Activated T-helper 1 cell treated with anti-CD3 and anti-CD28 coated beads, Interleukin-12 subunit alpha, Interleukin-12 subunit beta, Interleukin-2, Interleukin-4 antibody, amounts not matched to agents 30 ng/mL and 10 ng/mL and 1 ng/mL, durations not matched to agents 14 hours and 24 hours and 36 hours (primary cell): ENCODE results near the gene ITPA. TPM values are rescaled to one million over a fixed set of nuclear protein-coding genes. Genes with fewer than 3 reads are reported as not detected.
A peak's percentile ranks its signal among the peaks of the same experiment; 100 is the strongest.

Experiments
- DNase-seq: peaks from one replicate; pipeline ENCODE4 v3.0.0; 2021; ENCODE audit warnings: low spot score
- H3K27ac Mint-ChIP-seq: one replicate; pipeline ENCODE4 v1.8.0; 2021; ENCODE audit warnings: mild to moderate bottlenecking, mixed read lengths
- H3K27me3 Mint-ChIP-seq: one replicate; pipeline ENCODE4 v1.8.0; 2022; ENCODE audit warnings: mild to moderate bottlenecking, moderate library complexity, mixed read lengths; ENCODE audit not compliant: insufficient read depth
- H3K36me3 Mint-ChIP-seq: one replicate; pipeline ENCODE4 v1.8.0; 2021; ENCODE audit warnings: low read depth, mixed read lengths
- H3K4me1 Mint-ChIP-seq: one replicate; pipeline ENCODE4 v1.8.0; 2021; ENCODE audit warnings: low read depth, mixed read lengths
- H3K4me3 Mint-ChIP-seq: one replicate; pipeline ENCODE4 v1.8.0; 2021; ENCODE audit warnings: mild to moderate bottlenecking, moderate library complexity, mixed read lengths
- H3K9me3 Mint-ChIP-seq: one replicate; pipeline ENCODE4 v1.8.0; 2021; ENCODE audit warnings: mixed read lengths
- intact Hi-C: fragments of 100-400 bp; cut with micrococcal nuclease; formaldehyde crosslinking; loops from one replicate; pipeline ENCODE4 v1.15.1; 2024
- total RNA-seq: library from RNA; stranded (reverse); gene quantifications from 2 replicates; pipeline ENCODE4 v1.2.3, GENCODE V29; 2022

ITPA gene
- total RNA-seq, result 93.3 and 96.0 TPM in 2 replicates

DNA sequence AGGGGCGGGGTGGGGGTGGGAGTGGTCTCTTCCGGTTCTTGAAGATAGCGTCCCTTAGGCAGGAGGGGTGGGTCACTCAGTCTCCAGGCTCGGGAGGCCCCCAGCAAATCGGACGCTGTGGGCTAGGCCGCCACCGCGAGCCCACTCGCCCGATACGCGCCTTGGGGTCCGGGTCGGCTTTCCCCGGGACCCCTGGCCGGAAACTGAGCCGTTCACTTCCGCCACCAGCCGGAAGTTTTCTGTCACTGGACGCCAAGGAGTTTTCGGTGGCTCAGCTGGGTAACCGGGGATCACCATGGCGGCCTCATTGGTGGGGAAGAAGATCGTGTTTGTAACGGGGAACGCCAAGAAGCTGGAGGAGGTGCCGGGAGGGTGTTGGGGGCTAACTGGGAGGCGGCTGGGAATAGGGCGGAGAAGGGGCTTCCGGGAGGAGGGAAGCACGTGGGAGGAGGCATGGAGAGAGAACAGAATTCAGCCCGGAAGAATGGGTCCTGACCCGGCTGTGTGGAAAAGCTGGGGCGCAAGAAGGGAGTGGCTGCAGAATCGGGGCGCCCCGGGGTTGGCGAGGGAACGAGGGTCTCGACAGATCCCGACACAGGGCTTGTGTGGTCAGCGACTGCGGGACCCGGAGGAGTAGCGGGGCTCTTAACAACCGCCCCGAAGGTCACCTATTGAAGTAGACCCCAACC lies at the start of gene ITPA:
Gene ITPA (plus strand): TSS at position 242 of the 689 bp plus-strand sequence. CDS start 54 bp downstream, at position 296.
- peak within 1 kb of the TSS; percentile 97 for H3K4me3 Mint-ChIP-seq
- H3K4me1 Mint-ChIP-seq, result peaks cover 12% of the 10 kb centered on the region
- DNase-seq, result peak; percentile 58
- H3K9me3 Mint-ChIP-seq, result no peaks in the 10 kb centered on the region
- intact Hi-C loops, result loop anchor here (1.0 to 10.0 kb wide), 4 partner anchors 36 to 335 kb away; partner anchors contain the start of genes ATRN, FASTKD5, LZTS3 and PTPRA
- H3K36me3 Mint-ChIP-seq, result peaks cover 19% of the 10 kb centered on the region
- no peaks in the 10 kb centered on the region for H3K27me3 Mint-ChIP-seq
- peak within 1 kb of the TSS; percentile 93 for H3K27ac Mint-ChIP-seq

GRCh38 chr20:3160418-3160817 lies 48.9 kb upstream of the ITPA start:
- H3K27ac Mint-ChIP-seq, result no peak overlapping the region
- no peaks in the 10 kb centered on the region for H3K27me3 Mint-ChIP-seq
- no peak for DNase-seq
- H3K9me3 Mint-ChIP-seq, result no peaks in the 10 kb centered on the region
- intact Hi-C loops, result no loop called here
- H3K4me3 Mint-ChIP-seq, result peak overlapping the region; percentile 19
- peaks cover 32% of the 10 kb centered on the region for H3K4me1 Mint-ChIP-seq
- H3K36me3 Mint-ChIP-seq, result peaks cover 23% of the 10 kb centered on the region

DNA sequence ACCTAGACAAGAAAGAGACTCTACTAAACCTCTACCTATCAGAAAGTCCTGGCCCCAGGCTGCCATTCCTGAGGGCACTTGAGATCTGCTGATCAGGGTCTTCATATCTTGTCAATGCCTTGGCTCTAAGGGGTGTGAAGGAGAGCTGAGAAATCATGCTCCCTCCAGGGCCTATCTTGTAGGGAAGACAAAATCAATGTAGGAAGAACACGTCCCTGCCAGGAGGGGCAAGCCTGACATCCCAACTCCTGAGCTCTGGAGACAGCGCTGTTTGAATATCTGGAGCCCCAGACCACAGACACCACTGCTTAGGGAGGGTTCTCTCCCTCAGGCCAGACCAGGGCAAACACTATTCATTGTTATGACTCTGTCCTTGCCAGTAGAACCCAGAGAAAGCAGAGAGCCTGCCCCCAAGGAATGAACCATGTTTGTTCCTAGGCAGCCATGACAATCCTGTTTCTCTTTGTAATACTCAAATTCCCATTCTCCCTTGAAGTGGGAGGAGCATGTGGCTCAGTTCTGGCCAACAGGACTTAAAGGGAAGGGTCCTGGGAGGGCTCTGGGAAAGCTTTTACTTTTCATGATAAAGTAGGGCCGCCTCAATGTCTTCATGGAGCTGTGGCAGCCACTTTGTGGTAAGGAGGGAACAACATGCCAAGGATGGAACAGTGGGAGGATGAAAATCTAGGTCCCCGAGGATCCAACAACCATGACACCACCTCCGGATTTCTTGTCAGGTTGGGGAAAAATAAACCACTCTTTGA lies 47.8 kb upstream of the ITPA start:
- Mint-ChIP-seq H3K4me1 (peaks cover 24% of the 10 kb centered on the region), H3K27ac (no peak overlapping the region), H3K9me3 (no peaks in the 10 kb centered on the region), H3K4me3 (peak overlapping the region; percentile 46), H3K27me3 (no peaks in the 10 kb centered on the region), H3K36me3 (peaks cover 17% of the 10 kb centered on the region)
- no peak for DNase-seq
- intact Hi-C loops, result no loop called here

DNA sequence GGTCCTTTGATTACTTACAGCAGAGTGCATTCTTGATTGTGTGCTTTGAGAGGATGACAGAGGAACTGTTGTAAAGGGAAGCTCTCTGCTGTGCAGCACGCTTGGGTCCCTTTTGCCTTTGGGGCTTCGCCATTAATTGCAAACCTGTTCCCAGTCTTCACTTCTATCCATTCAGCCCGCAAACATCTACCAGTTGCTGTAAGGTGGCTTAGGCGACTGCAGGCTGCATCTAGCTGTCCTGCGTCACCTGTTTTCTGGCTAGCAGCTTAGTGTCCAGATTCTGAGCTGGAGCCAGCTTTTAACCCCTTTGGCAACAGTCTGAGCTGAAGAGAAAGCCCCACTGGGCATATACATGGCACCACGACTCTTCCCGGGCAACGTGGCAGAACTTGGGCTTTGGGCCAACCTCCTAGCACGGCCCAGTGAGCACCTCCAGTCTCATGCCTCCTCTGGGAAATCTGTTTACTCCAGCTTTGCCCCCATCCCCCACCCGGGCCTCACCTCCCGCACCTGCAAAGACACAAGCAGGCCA lies 47.2 kb upstream of the ITPA start:
- no peaks in the 10 kb centered on the region for H3K9me3 Mint-ChIP-seq
- peaks cover 17% of the 10 kb centered on the region for H3K4me1 Mint-ChIP-seq
- H3K27me3 Mint-ChIP-seq, result peaks cover 1% of the 10 kb centered on the region
- H3K4me3 Mint-ChIP-seq, result peak overlapping the region; percentile 3
- intact Hi-C loops, result no loop called here
- no peak for DNase-seq
- peaks cover 11% of the 10 kb centered on the region for H3K36me3 Mint-ChIP-seq
- H3K27ac Mint-ChIP-seq, result no peak overlapping the region

GRCh38 chr20:3163099-3164042 lies 45.9 kb upstream of the ITPA start:
- Mint-ChIP-seq H3K36me3 (peaks cover 8% of the 10 kb centered on the region), H3K4me1 (peaks cover 6% of the 10 kb centered on the region), H3K27me3 (peaks cover 7% of the 10 kb centered on the region), H3K4me3 (no peak overlapping the region), H3K9me3 (no peaks in the 10 kb centered on the region), H3K27ac (no peak overlapping the region)
- intact Hi-C loops, result no loop called here
- DNase-seq, result no peak

DNA sequence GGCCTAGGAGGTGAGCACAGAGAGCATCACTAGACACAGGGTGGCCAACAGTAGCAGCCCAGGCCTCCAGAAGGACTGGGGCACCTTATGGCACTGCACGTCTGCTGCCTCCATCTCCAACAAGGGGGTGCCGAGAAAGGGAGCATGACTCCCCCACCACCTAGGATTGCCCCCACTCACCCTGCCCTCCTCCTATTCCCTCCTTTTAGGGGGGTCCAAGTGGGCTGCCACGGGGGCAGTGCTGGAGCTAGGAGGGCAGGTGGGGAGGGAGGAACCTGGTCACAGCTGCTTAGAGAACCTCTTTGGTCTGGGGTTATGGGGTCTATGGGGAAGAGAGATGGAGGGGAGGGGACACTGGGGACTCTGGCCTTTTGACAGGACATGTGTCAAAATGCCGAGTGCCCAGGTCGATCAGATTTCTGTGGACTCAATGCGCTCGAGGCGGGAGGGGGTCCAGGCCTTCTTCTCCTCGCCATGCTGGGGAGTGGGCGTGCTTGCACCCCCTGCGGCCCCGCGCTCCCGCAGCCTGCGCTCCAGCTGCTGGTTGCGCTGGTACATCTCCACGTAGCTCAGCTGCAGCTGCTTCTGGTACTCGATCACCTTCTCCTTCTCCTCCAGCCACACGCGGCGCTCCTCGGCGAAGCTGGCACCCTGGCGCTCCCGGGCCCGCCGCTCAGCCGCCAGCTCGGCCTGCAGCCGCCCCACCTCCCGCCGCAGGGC lies 45.1 kb upstream of the ITPA start:
- H3K4me3 Mint-ChIP-seq, result no peak overlapping the region
- H3K4me1 Mint-ChIP-seq, result no peaks in the 10 kb centered on the region
- intact Hi-C loops, result no loop called here
- peaks cover 2% of the 10 kb centered on the region for H3K36me3 Mint-ChIP-seq
- no peak for DNase-seq
- peaks cover 15% of the 10 kb centered on the region for H3K27me3 Mint-ChIP-seq
- H3K9me3 Mint-ChIP-seq, result no peaks in the 10 kb centered on the region
- H3K27ac Mint-ChIP-seq, result no peak overlapping the region

- DNase-seq, result no peak
- H3K27ac Mint-ChIP-seq, result no peak overlapping the region
- no peaks in the 10 kb centered on the region for H3K36me3 Mint-ChIP-seq
- peaks cover 20% of the 10 kb centered on the region for H3K27me3 Mint-ChIP-seq
- H3K4me3 Mint-ChIP-seq, result no peak overlapping the region
- H3K4me1 Mint-ChIP-seq, result no peaks in the 10 kb centered on the region
- intact Hi-C loops, result no loop called here
- no peaks in the 10 kb centered on the region for H3K9me3 Mint-ChIP-seq
Observed at GRCh38 chr20:3164763-3165410, 44.4 kb upstream of the ITPA start.

GRCh38 chr20:3165473-3166337 lies 43.6 kb upstream of the ITPA start:
- Mint-ChIP-seq H3K36me3 (no peaks in the 10 kb centered on the region), H3K27me3 (peaks cover 22% of the 10 kb centered on the region), H3K27ac (no peak overlapping the region), H3K4me3 (no peak overlapping the region), H3K9me3 (no peaks in the 10 kb centered on the region), H3K4me1 (no peaks in the 10 kb centered on the region)
- intact Hi-C loops, result no loop called here
- no peak for DNase-seq

- Mint-ChIP-seq H3K4me3 (no peak overlapping the region), H3K9me3 (no peaks in the 10 kb centered on the region), H3K4me1 (no peaks in the 10 kb centered on the region), H3K36me3 (no peaks in the 10 kb centered on the region), H3K27me3 (peaks cover 29% of the 10 kb centered on the region), H3K27ac (no peak overlapping the region)
- no peak for DNase-seq
- intact Hi-C loops, result no loop called here
Observed at GRCh38 chr20:3166338-3166912, 42.9 kb upstream of the ITPA start.

DNA sequence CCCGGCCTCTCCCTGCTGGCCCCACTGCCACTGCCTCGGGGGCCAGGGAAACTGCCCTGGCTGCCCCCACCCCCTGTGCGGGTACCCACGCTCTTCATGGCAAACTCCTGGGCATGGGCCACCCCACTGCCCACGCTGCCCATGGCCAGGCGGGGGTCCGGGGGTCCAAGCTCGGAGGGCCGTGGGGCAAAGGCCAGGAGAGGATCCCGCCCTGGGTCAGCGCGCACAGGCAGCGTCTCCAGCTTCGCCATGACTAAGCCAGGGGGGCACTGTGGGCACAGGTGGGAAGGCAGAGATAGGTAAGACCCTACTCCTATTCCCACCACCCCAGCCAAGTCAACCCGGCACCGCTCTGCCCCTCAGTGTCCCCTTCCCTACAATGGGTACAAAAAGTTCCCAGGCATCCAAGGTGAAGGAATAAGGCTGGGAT lies 42.4 kb upstream of the ITPA start:
- Mint-ChIP-seq H3K4me3 (no peak overlapping the region), H3K27me3 (peaks cover 34% of the 10 kb centered on the region), H3K27ac (no peak overlapping the region), H3K36me3 (no peaks in the 10 kb centered on the region), H3K9me3 (no peaks in the 10 kb centered on the region), H3K4me1 (no peaks in the 10 kb centered on the region)
- DNase-seq, result no peak
- intact Hi-C loops, result no loop called here

DNA sequence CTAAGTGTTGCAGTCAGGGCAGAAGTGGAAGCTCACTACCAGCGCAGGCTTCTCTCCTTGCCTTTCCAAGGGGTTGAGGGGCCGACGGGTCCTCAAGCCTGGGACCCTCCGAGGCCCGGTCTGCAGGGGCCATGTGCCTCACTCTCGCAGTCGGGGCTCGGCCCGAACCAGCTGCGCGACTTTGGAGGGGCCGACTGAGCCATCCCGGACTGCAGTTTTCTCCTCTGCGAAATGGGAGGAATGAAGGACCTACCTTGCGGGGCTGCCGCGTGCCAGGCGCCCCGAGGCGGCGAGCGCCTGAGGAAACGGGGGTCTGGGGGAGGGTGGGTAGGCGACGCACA lies 41.6 kb upstream of the ITPA start:
- no peak overlapping the region for H3K27ac Mint-ChIP-seq
- no peak overlapping the region for H3K4me3 Mint-ChIP-seq
- intact Hi-C loops, result no loop called here
- H3K27me3 Mint-ChIP-seq, result peaks cover 39% of the 10 kb centered on the region
- no peaks in the 10 kb centered on the region for H3K9me3 Mint-ChIP-seq
- H3K4me1 Mint-ChIP-seq, result no peaks in the 10 kb centered on the region
- no peaks in the 10 kb centered on the region for H3K36me3 Mint-ChIP-seq
- no peak for DNase-seq
